Measurements from ENCODE around the gene EMID1.

The EMID1 gene

DNA sequence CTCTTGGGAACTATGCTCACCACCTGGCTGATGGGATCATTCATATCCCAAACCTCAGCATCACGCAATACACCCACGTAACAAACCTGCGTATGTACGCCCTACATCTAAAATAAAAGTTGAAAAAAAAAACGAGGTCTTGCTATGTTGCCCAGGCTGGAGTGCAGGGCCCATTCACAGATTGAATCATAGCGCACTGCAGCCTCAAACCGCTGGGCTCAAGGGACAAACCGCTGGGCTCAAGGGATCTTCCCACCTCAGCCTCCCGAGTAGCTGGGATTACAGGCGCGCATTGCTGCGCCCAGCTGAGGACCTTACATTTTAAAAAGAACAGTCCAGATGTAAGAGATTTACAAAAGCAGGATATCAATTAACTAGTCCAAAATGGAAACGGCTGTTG is 41.9 kb upstream of the EMID1 start:
- Histone ChIP-seq H3K36me3 (ENCODE audit: control insufficient read depth, insufficient read depth, low read length) (no peaks in the 10 kb centered on the region), H3K27me3 (replicated peaks; ENCODE audit: control insufficient read depth, insufficient read depth, low read length) (no peaks in the 10 kb centered on the region), H3K4me3 (replicated peaks; ENCODE audit: low read depth, low read length) (no peak overlapping the region)
- TF ChIP-seq, protein P1, sequence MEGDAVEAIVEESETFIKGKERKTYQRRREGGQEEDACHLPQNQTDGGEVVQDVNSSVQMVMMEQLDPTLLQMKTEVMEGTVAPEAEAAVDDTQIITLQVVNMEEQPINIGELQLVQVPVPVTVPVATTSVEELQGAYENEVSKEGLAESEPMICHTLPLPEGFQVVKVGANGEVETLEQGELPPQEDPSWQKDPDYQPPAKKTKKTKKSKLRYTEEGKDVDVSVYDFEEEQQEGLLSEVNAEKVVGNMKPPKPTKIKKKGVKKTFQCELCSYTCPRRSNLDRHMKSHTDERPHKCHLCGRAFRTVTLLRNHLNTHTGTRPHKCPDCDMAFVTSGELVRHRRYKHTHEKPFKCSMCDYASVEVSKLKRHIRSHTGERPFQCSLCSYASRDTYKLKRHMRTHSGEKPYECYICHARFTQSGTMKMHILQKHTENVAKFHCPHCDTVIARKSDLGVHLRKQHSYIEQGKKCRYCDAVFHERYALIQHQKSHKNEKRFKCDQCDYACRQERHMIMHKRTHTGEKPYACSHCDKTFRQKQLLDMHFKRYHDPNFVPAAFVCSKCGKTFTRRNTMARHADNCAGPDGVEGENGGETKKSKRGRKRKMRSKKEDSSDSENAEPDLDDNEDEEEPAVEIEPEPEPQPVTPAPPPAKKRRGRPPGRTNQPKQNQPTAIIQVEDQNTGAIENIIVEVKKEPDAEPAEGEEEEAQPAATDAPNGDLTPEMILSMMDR (IDR thresholded peaks at IDR 0.05; ENCODE audit: insufficient read depth, low read length, poor library complexity, severe bottlenecking): no peak
- no peak for DNase-seq (ENCODE audit: extremely low read depth, insufficient read length)

DNA sequence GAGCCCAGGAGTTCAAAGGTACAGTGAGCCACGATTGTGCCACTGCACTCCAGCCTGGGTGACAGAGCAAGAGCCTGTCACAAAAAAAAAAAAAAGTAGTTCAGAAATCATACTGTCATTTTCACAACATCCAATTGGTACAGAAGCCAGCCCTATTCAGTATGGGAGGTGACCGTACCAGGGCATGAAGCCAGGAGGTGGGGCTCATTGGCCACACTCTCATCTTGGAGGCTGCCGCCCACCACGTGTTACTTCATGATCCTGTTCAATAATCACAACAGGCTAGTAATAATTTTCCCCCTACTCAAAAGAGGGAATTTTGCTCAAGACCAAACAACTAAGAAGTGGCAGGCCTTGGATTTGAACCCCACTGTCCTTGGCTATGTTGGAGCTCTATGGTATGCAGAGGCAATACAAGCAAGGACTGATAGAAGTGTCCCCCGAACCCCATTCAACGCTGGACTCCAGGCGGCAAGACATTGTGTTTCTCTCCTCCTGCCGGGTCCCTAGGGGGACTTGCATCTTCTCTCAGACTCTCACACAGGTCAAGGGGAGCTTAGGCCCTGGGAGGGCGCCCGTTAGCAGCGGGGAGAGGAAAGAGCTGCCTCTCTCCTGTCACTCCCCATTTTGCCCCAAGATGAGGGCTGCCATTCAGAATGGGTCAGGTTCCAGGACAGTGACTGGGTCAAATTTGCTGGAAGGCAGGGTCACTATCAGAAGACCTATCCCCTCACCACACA is 40.2 kb upstream of the EMID1 start:
- no peak overlapping the region for H3K4me3 ChIP-seq (replicated peaks; ENCODE audit: low read depth, low read length)
- H3K27me3 ChIP-seq (replicated peaks; ENCODE audit: control insufficient read depth, insufficient read depth, low read length): no peaks in the 10 kb centered on the region
- no peak for DNase-seq (ENCODE audit: extremely low read depth, insufficient read length)
- TF ChIP-seq, protein P1 (IDR thresholded peaks at IDR 0.05; ENCODE audit: insufficient read depth, low read length, poor library complexity, severe bottlenecking): no peak
- H3K36me3 ChIP-seq (ENCODE audit: control insufficient read depth, insufficient read depth, low read length): no peaks in the 10 kb centered on the region

DNA sequence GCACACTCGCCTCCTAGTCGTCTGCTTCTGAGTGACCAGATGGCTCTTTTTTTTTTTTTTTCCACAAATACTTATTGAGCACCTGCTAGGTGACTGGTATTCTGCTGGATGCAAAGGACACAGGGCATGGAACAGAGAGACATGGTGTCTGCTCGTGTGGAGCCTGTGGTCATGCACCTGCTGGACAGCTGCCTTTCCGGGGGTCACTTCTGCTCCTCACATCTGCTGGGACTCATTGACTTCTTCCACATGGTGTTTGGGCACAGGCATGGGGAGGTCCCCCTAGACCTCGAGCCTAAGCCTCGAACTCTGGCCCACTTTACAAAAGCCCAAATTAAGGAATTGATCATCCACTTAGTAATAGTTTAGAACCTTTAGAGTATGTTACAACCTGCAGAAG is 39.5 kb upstream of the EMID1 start:
- Histone ChIP-seq H3K4me3 (replicated peaks; ENCODE audit: low read depth, low read length) (no peak overlapping the region), H3K27me3 (replicated peaks; ENCODE audit: control insufficient read depth, insufficient read depth, low read length) (no peaks in the 10 kb centered on the region), H3K36me3 (ENCODE audit: control insufficient read depth, insufficient read depth, low read length) (no peaks in the 10 kb centered on the region)
- peak; percentile 42 for DNase-seq (ENCODE audit: extremely low read depth, insufficient read length)
- TF ChIP-seq, protein P1 (IDR thresholded peaks at IDR 0.05; ENCODE audit: insufficient read depth, low read length, poor library complexity, severe bottlenecking): no peak

DNA sequence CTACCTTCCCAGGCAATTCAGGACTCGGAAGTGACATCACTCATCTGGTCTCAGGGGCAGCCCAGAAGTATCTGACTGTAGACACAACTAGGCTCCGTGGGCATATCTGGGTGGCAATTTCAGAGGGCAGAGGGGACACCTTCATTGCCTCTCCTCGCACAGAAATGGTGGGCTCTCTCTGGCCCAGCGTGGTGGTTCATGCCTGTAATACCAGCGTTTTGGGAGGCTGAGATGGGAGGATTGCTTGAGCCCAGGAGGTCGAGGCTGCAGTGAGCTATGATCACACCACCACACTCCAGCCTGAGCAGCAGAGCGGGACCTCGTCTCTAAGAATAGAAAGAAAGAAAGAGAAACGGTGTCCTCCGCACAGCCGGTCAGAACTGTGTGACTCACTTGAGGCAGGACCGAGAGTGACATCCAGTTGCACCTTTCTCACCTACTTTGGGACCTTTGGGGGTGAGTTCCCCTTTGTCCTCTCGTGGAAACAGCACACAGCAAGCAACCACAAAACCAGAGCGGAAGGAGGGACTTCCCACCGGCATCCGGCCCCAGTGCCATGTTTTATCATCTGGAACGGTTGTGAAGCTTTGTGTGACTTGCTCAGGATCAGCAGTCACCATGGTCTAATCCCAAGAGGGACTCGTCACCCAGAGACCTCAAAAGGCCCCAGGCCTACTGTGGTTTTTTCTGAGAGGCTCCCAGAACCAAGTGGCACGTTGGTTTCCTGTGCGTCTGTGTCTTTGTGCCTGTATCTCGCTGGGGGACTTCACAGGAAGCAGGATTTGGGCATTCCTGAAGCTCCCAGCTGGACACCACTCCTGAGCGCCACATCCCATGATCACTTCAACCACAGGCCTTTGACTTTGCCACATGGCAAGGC is 38.4 kb upstream of the EMID1 start:
- peak; percentile 93 for DNase-seq (ENCODE audit: extremely low read depth, insufficient read length)
- no peaks in the 10 kb centered on the region for H3K36me3 ChIP-seq (ENCODE audit: control insufficient read depth, insufficient read depth, low read length)
- no peaks in the 10 kb centered on the region for H3K27me3 ChIP-seq (replicated peaks; ENCODE audit: control insufficient read depth, insufficient read depth, low read length)
- TF ChIP-seq, protein P1 (IDR thresholded peaks at IDR 0.05; ENCODE audit: insufficient read depth, low read length, poor library complexity, severe bottlenecking): no peak
- H3K4me3 ChIP-seq (replicated peaks; ENCODE audit: low read depth, low read length): no peak overlapping the region

DNA sequence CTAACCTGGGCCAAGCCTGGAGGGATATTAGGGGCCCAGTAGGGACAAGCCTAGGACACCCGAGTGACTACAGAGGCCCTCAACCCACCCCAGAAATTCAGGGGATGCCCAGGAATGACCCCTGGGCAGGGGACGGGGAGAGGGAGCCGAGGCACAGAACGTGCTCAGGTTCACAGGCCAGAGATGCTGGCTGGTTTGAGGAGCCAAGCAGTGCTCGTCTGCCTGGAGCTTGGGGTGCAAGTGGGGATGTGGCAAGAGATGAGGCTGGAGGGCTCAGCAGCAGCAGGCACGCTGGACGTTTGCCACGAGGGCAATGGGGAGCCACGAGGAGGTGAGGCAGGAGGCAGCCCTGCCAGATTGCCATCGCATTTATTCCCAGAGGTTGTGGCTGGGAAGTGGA is 34.0 kb upstream of the EMID1 start:
- no peak for DNase-seq (ENCODE audit: extremely low read depth, insufficient read length)
- Histone ChIP-seq H3K4me3 (replicated peaks; ENCODE audit: low read depth, low read length) (no peak overlapping the region), H3K27me3 (replicated peaks; ENCODE audit: control insufficient read depth, insufficient read depth, low read length) (no peaks in the 10 kb centered on the region), H3K36me3 (ENCODE audit: control insufficient read depth, insufficient read depth, low read length) (no peaks in the 10 kb centered on the region)
- TF ChIP-seq, protein P1 (IDR thresholded peaks at IDR 0.05; ENCODE audit: insufficient read depth, low read length, poor library complexity, severe bottlenecking): no peak
